MM.1S (cell line): Measurements from ENCODE around the gene COBL.

ENCODE experiments used
- EZH2 ChIP-seq: fragments of 300-600 bp; sonication (generic); optimal IDR thresholded peaks from 2 replicates; pipeline ENCODE3; 2017; ENCODE audit warnings: low read depth, mild to moderate bottlenecking, antibody characterized with exemption, low read length, mixed read lengths
- EZH2phosphoT487 ChIP-seq: fragments of 300-600 bp; sonication (generic); IDR thresholded peaks from 2 replicates; pipeline ENCODE4 v1.6.1; 2018; ENCODE audit warnings: antibody characterized with exemption, low read length
- TF ChIP-seq, protein P1 (sequence below): fragments of 300-600 bp; sonication (generic); IDR thresholded peaks from 2 replicates; pipeline ENCODE4 v1.5.1; 2016; ENCODE audit warnings: antibody characterized with exemption, low read length, mixed read lengths

DNA sequence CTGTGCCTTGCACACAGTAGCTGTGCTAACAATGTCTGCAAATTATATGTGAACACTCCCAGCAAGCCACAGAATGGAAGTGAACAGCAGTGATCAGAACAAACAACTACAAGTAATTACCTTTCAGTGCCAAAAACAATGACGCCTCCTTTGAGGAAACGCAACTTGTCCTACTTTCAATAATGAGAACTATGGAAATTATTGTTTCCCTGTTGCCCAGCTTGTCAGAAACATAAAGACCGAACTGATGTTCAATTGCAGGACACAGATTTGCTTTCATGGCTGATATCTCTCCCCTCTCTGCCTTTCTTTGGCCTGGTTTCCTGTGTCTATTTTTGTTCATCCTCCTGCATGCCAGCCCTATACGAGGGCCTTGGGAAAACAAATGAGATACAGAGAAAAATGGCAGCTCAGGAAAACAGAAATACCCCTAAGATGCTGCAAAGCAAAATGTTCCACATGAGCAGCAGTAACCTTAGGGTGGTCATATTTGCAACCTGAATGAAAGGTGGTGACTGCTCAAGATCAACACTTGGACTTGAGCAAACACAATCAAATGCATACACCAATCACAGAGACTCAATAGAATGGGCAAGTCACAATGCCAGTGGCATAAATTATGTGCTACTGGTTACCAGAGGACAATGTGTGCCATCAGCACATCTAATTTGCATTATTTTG is 26.8 kb downstream of the COBL start:
- TF ChIP-seq, protein P1, sequence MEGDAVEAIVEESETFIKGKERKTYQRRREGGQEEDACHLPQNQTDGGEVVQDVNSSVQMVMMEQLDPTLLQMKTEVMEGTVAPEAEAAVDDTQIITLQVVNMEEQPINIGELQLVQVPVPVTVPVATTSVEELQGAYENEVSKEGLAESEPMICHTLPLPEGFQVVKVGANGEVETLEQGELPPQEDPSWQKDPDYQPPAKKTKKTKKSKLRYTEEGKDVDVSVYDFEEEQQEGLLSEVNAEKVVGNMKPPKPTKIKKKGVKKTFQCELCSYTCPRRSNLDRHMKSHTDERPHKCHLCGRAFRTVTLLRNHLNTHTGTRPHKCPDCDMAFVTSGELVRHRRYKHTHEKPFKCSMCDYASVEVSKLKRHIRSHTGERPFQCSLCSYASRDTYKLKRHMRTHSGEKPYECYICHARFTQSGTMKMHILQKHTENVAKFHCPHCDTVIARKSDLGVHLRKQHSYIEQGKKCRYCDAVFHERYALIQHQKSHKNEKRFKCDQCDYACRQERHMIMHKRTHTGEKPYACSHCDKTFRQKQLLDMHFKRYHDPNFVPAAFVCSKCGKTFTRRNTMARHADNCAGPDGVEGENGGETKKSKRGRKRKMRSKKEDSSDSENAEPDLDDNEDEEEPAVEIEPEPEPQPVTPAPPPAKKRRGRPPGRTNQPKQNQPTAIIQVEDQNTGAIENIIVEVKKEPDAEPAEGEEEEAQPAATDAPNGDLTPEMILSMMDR = no peak
- TF ChIP-seq EZH2 (no peak), EZH2phosphoT487 (no peak)
